ENCODE measurements around the gene MGAT5. TPM values are rescaled to one million over a fixed set of nuclear protein-coding genes. Genes with fewer than 3 reads are reported as not detected.

The MGAT5 gene
- total RNA-seq, 4 donors from 2014 or later: 10.3 to 53.2 (median 27.0) TPM

GRCh38 chr2:134368009-134368817 is 114.3 kb downstream of the MGAT5 start:
- H3K4me3 ChIP-seq: no peak overlapping the region
- H3K27ac ChIP-seq: no peak overlapping the region
- H3K27me3 ChIP-seq: no peaks in the 10 kb centered on the region
- no peak for TF ChIP-seq CTCF (IDR thresholded peaks at IDR 0.05)
- no peak for TF ChIP-seq POLR2A (IDR thresholded peaks at IDR 0.05)
- intact Hi-C loops (cut with DNase I; ENCODE audit: low total_unique reads): no loop called here
- no peaks in the 10 kb centered on the region for H3K9me3 ChIP-seq
- no peaks in the 10 kb centered on the region for H3K36me3 ChIP-seq
- no peak for DNase-seq
- H3K4me1 ChIP-seq: peaks cover 3 to 8% of the 10 kb centered on the region in 2 donors

GRCh38 chr2:134369220-134369902 is 115.5 kb downstream of the MGAT5 start:
- no peak for DNase-seq
- no peak overlapping the region for H3K4me3 ChIP-seq
- TF ChIP-seq CTCF (IDR thresholded peaks at IDR 0.05): no peak
- TF ChIP-seq POLR2A (IDR thresholded peaks at IDR 0.05): no peak
- peaks cover 4 to 8% of the 10 kb centered on the region in 2 donors for H3K4me1 ChIP-seq
- H3K27me3 ChIP-seq: no peaks in the 10 kb centered on the region
- H3K27ac ChIP-seq: no peak overlapping the region
- no peaks in the 10 kb centered on the region for H3K36me3 ChIP-seq
- intact Hi-C loops (cut with DNase I; ENCODE audit: low total_unique reads): no loop called here
- H3K9me3 ChIP-seq: no peaks in the 10 kb centered on the region

GRCh38 chr2:134370655-134371445 is 117.0 kb downstream of the MGAT5 start:
- no peaks in the 10 kb centered on the region for H3K27me3 ChIP-seq
- no peak for DNase-seq
- H3K9me3 ChIP-seq: no peaks in the 10 kb centered on the region
- H3K4me3 ChIP-seq: no peak overlapping the region
- intact Hi-C loops (cut with DNase I; ENCODE audit: low total_unique reads): no loop called here
- H3K36me3 ChIP-seq: no peaks in the 10 kb centered on the region
- H3K4me1 ChIP-seq: peaks cover 4 to 8% of the 10 kb centered on the region in 2 donors
- H3K27ac ChIP-seq: peak overlapping the region in 1 of 2 donors; percentile 41
- no peak for TF ChIP-seq CTCF (IDR thresholded peaks at IDR 0.05)
- no peak for TF ChIP-seq POLR2A (IDR thresholded peaks at IDR 0.05)

GRCh38 chr2:134372141-134372540 is 118.3 kb downstream of the MGAT5 start:
- H3K4me3 ChIP-seq: no peak overlapping the region
- no peak for TF ChIP-seq POLR2A (IDR thresholded peaks at IDR 0.05)
- TF ChIP-seq CTCF (IDR thresholded peaks at IDR 0.05): no peak
- peak overlapping the region; percentile 46 to 66 for H3K27ac ChIP-seq
- intact Hi-C loops (cut with DNase I; ENCODE audit: low total_unique reads): no loop called here
- H3K36me3 ChIP-seq: no peaks in the 10 kb centered on the region
- no peak for DNase-seq
- no peaks in the 10 kb centered on the region for H3K27me3 ChIP-seq
- peaks cover 8% of the 10 kb centered on the region in 2 donors for H3K4me1 ChIP-seq
- H3K9me3 ChIP-seq: no peaks in the 10 kb centered on the region

All from uterus (tissue), 4 donors.